ENCODE measurements around the gene CLIC2. TPM values are rescaled to one million over a fixed set of nuclear protein-coding genes. Genes with fewer than 3 reads are reported as not detected.

The CLIC2 gene
- total RNA-seq, 1 experiment from 2014 or later, result 0.89 TPM

- no peak for ATAC-seq
- no peak overlapping the region for H3K4me3 ChIP-seq (replicated peaks in 1 of 2; ENCODE audit: low read depth in 1 of 2, low read length in 2 of 2)
- RAD21 ChIA-PET (ENCODE audit: low non-redundant PET in 1 of 2, low total read pairs in 2 of 2, uncharacterized antibody in 2 of 2, unreplicated experiment in 2 of 2), result no interaction called here
Measured at GRCh38 chrX:155314260-155314659, 20.2 kb downstream of the CLIC2 start.

GRCh38 chrX:155313766-155314165, 20.6 kb downstream of the CLIC2 start:
- ChIA-PET CTCF (no interaction called here), POLR2A (no interaction called here), RAD21 (ENCODE audit: low non-redundant PET in 1 of 2, low total read pairs in 2 of 2, uncharacterized antibody in 2 of 2, unreplicated experiment in 2 of 2) (no interaction called here)
- H4K20me1 ChIP-seq (ENCODE audit: insufficient read depth), result no peaks in the 10 kb centered on the region
- DNase-seq (ENCODE audit: low read depth, low spot score), result peak; percentile 2
- no peak overlapping the region for H2AFZ ChIP-seq (ENCODE audit: low read depth, low read length, poor library complexity, severe bottlenecking)
- H3K4me1 ChIP-seq (ENCODE audit: control insufficient read depth in 1 of 2, insufficient read depth in 2 of 2, low read length in 2 of 2), result peaks cover 0 to 10% of the 10 kb centered on the region in 2 experiments; a peak in 1 of 4 replicates
- H3K9me2 ChIP-seq (ENCODE audit: insufficient read depth), result no peaks in the 10 kb centered on the region
- ATAC-seq, result peak; percentile 63
- peak overlapping the region; percentile 17 for H3K4me2 ChIP-seq (ENCODE audit: low read length)
- no peaks in the 10 kb centered on the region for H3K27me3 ChIP-seq (ENCODE audit: insufficient read depth, low read length)
- no peak overlapping the region for H3K4me3 ChIP-seq (replicated peaks in 1 of 2; ENCODE audit: low read depth in 1 of 2, low read length in 2 of 2)
- no peaks in the 10 kb centered on the region for H3K9me3 ChIP-seq (ENCODE audit: control insufficient read depth in 1 of 2, insufficient read depth in 1 of 2, low read depth in 1 of 2, low read length in 2 of 2)
- no peak overlapping the region for H3K9ac ChIP-seq (ENCODE audit: low read length)
- H3K79me2 ChIP-seq (ENCODE audit: insufficient read depth, low read length), result no peaks in the 10 kb centered on the region
- H3K27ac ChIP-seq (ENCODE audit: low read depth, low read length), result no peak overlapping the region
- TF ChIP-seq ZNF274 (IDR thresholded peaks at IDR 0.05; ENCODE audit: low read depth, low read length) (no peak), EGR1 (IDR thresholded peaks at IDR 0.05; ENCODE audit: low read depth) (no peak)
- no peaks in the 10 kb centered on the region for H3K36me3 ChIP-seq (ENCODE audit: control insufficient read depth in 1 of 2, insufficient read depth in 2 of 2, low read length in 2 of 2)
- BruUV-seq (replicated peaks), result no TSS peak
- intact Hi-C loops (cut with micrococcal nuclease), result no loop called here

More at GRCh38 chrX:155314260-155314659, 20.2 kb downstream of the CLIC2 start:
- H3K9me2 ChIP-seq (ENCODE audit: insufficient read depth), result no peaks in the 10 kb centered on the region
- H3K4me2 ChIP-seq (ENCODE audit: low read length), result peak overlapping the region; percentile 17; the same call in 1 of the 2 replicates
- H3K4me1 ChIP-seq (ENCODE audit: control insufficient read depth in 1 of 2, insufficient read depth in 2 of 2, low read length in 2 of 2), result peaks cover 0 to 10% of the 10 kb centered on the region in 2 experiments; a peak in 1 of 4 replicates
- TF ChIP-seq SP1 (IDR thresholded peaks at IDR 0.05; ENCODE audit: low read depth), result no peak
- no peak for TF ChIP-seq EZH2phosphoT487 (IDR thresholded peaks at IDR 0.05; ENCODE audit: borderline replicate concordance)
- no peak for TF ChIP-seq EGR1 (IDR thresholded peaks at IDR 0.05; ENCODE audit: low read depth)
- TF ChIP-seq ATF3 (IDR thresholded peaks at IDR 0.05), result no peak
- TF ChIP-seq SRF (IDR thresholded peaks at IDR 0.05; ENCODE audit: low read depth), result no peak
- TF ChIP-seq MAX (IDR thresholded peaks at IDR 0.05), result no peak
- TF ChIP-seq EZH2 (IDR thresholded peaks at IDR 0.05), result no peak
- H3K9ac ChIP-seq (ENCODE audit: low read length), result no peak overlapping the region
- DNase-seq (ENCODE audit: low read depth, low spot score), result no peak
- ChIA-PET POLR2A (no interaction called here), CTCF (no interaction called here)
- no peaks in the 10 kb centered on the region for H3K9me3 ChIP-seq (ENCODE audit: control insufficient read depth in 1 of 2, insufficient read depth in 1 of 2, low read depth in 1 of 2, low read length in 2 of 2)
- no peaks in the 10 kb centered on the region for H3K79me2 ChIP-seq (ENCODE audit: insufficient read depth, low read length)
- no peaks in the 10 kb centered on the region for H4K20me1 ChIP-seq (ENCODE audit: insufficient read depth)
- H3K27ac ChIP-seq (ENCODE audit: low read depth, low read length), result no peak overlapping the region
- intact Hi-C loops (cut with micrococcal nuclease), result no loop called here
- H3K27me3 ChIP-seq (ENCODE audit: insufficient read depth, low read length), result no peaks in the 10 kb centered on the region
- H3K36me3 ChIP-seq (ENCODE audit: control insufficient read depth in 1 of 2, insufficient read depth in 2 of 2, low read length in 2 of 2), result no peaks in the 10 kb centered on the region
- BruUV-seq (replicated peaks), result no TSS peak
- H2AFZ ChIP-seq (ENCODE audit: low read depth, low read length, poor library complexity, severe bottlenecking), result no peak overlapping the region
